OCI-M1 (cell line): ENCODE data around the gene RPS3.

Experiments used
- DNase-seq: peaks from one replicate; lab custom pipeline; 2025; lab: John Stamatoyannopoulos, UW

Gene RPS3

DNA sequence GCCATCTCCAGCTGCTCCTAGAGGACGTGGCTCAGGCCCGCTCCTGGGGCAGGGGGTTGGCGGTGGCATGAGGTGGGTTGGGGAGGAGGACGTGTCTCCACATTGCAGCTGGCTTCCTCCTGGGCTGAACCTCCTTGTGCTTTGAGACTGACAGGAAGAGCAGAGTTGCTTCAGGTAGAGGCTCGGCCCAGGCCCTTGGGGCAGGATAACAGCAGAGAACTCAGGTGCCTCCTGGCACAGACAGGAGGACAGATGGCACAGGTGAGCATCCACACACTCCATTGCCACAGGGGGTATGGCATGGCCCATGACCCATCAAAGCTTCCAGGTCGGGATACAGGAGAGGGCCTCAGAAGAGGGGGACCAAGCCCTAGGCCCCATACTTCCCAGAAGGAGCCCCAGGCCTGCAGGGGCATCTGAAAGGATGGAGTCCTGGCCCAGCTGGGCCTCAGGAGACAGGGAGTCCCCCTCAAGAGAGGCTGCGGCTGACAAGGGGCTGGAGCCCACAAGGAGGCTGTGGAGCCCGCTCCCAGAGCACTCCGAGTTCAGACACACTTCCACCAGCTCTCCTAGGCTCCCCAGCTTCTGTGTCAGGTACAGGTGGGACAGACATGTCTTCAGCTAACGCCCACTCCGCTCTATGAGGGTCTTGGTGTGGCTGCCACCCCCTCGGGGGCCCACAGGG is 35.7 kb downstream of the RPS3 start:
- DNase-seq = no peak

DNA sequence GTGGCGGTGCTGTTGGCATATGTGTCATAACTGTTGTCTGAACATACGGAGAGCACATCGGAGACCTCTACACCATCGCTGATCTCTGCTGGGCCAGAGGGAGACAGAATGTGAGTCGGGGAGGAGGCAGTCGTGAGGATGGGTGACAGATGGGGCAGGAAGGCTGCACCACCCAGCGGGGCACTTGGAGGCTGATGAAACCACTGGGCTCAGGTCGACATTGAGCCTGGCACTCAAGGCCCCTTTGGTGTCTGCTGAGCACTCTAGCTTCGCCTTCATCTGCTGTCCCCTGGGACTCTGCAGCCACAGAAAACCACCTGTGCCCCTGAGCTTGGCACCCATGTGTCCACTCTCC is 36.2 kb downstream of the RPS3 start:
- no peak for DNase-seq

- DNase-seq = no peak
Observed at GRCh38 chr11:75436806-75437205, 37.5 kb downstream of the RPS3 start.

DNA sequence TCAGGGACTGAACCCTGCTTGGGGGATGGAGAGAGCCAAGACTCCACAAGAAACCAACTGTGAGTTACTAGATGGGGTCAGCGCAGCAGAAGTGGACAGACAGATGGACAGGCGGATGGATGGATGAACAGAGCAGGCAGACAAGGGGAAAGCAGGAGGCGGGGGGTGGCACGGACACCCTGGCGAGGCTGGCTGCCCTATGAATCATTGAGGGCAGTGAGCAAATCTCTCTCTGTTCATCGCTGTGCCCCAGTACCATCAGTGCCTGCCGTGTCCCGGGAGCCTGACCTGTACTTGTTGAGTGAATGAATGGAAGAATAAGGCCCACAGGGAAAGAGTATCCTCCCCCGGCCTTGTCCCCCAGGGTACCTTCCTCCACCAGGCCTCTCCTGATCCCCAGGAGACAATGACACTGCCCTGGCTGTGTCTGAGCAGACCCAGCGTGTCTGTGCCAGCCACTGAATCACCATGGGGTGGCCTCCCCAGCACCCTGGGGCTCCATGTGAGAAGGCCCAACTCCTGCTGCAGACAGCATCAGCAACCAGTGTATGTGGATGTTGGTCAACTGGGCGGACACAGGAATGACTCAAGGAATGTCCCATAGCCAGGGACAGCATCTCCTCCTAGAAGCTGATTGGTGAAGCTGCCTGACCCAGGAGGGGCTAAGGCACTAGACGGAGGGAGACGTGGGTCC is 38.8 kb downstream of the RPS3 start:
- DNase-seq = no peak

DNA sequence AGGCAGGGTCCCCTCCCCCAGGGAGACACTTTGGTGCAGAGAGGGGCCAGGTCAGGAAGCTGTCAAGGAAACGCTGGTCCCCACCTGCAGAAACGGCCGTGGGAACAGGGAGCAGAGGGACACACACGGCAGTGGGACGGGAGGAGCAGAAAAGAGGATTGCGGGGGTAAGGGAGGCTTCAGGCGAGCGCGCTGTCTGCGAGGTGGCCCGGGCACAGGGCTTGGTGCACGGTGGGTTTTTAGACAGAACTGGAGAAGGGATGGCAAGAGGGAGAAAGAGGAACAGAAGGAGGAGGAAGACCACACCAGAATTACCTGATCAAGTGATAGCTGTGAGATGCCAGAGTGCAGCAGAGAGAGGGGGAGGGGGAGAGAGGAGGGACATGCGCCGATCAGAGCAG is 39.7 kb downstream of the RPS3 start:
- DNase-seq = peak; percentile 58

DNA sequence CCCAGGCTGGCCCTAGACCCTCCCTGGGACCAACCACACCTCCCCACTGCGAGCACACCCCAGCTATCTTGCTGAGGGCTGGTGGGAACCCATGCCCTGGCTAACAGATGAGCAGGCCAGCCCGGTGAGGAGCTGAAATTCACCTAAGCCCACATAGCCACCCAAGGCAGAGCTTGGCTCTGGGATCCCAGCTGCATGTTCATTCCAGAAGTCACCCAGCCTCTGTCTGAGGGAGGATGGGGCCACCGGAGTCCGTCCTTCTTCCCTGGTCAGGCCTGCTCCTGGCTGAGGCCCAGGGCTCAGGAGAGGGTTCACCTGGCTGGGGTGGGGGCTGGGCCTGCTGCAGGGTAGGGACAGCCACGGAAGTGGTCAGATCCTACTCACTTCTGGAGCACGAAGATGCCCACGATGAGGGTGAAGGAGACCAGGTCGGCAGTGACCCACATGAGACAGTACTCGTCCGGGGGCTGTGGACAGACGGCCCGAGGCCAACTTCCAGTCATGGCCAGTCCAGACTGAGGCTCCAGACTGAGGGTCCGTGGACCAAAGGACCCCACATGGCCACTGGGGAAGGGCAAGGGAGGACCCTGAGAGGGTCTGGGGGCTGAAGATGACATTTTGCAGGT is 40.3 kb downstream of the RPS3 start:
- no peak for DNase-seq

GRCh38 chr11:75440960-75441803 is 41.9 kb downstream of the RPS3 start:
- no peak for DNase-seq

- no peak for DNase-seq
Observed at GRCh38 chr11:75441804-75442132, 42.5 kb downstream of the RPS3 start.

DNA sequence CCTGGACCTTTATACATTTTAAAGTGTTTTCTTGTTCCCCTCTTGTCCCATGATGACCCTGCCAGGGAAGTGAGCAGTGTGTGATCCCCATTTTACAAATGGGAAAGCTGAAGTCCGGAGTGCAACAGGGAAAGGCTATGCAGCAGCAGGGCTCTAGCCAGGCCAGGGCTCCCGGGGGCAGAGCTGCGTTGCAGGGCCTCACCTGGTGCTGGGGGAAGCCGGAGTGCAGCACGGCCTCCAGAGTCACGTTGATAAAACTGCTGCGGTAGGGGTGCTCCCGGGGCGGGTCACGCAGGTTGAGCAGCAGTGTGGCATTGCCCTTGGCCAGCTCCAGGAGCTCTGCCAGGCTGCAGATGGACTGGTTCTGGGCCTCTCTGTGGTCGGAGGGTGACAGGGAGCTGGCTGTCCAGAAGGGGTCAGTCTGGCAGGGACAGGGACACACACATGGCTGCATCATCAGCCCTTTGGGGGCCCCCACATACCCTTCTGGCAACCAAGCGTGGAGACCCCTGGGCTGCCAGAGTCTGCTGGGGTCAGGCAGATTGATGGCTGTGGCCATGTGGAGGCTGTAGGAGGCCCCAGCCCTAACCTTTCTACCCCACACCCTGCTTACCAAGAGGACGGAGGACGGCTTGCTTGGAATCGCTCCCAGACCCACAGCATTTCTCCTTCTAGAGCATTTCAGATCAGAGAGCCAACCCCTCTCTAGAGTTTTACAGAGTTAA is 43.0 kb downstream of the RPS3 start:
- no peak for DNase-seq

DNA sequence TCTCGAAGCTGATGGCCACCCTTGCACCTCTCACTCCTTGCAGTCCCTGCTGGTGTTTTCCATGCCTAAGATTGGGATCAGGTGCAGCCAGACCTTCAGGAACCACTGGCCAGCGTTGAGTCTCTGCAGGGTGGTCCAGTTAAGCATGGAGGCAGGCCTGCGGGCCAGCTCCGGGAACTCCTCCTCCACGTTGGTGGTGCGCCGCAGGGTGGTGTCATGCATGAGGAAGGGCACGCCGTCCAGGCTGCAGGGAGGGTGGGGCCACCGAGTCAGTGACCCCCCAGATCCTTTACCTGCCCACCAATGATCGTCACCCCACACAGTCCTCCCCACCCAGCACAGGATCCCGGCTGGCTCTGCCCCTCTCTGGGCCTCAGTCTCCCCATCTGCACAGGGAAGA is 43.7 kb downstream of the RPS3 start:
- no peak for DNase-seq

DNA sequence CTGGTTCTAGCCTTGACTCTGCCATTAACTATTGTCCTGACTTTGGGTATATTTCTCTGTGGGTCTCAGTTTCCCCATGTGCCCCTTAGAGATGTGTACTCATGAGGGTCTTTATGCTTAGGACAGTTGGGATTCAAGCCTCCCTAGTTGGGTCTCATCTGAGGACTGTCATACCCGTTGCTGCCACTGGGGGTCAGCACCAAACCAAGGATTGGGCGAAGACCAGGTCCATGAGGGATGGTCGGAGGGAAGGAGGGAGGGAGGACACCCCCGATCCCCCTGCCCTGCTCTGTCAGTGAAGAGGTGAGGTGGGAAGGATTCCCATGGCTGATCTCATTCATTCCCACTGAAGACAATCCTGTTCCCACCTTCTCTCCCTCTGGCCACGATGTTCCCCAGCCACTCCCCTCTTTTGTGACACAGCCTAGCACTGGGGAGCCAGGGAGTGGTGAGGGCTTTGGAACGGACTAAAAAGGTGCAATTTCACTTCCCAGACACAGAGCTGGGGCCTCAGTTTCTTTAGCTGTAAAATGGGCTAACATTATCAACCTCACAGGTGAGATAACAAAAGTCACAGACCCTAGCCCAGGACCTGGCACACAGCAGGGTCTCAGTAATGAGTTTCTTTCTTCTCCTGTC is 46.1 kb downstream of the RPS3 start:
- DNase-seq = peak; percentile 97

DNA sequence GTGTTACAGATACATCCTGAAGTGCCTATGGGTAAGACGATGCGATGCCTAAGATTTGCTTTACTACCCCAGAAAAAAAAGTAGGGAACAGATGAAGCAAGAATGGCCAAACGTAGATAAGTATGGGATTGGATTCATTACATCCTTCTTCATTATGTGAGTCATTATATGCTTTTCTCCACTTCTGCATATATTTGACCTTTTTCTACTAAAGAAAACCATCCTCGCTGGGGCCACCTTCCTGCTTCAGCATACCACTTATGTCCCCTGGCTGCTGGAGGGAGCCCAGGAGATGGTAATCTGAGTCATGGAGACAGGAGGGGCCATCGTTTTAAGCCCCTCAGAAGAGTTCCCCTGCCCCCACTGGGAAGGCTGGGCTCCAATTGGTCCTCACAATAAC is 48.1 kb downstream of the RPS3 start:
- no peak for DNase-seq

DNA sequence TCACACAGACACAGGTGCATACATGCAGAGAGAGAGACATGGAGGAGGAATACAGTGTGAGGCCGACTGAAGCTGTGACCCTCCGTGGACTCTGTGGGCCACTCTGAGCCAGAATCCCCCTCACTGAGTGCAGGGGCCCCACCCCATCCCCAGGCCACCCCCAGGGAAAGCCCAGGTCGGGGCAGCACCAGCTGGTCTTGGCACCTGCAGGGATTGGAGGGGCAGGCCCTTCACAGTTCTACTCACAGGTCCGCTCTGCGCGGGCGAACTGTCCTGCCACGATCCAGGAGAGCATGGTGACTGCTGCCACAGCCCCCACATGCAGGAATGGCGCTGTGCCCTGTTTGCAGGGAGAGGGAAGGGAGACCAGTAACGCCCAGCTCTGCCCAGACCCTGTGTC is 50.0 kb downstream of the RPS3 start:
- no peak for DNase-seq

- DNase-seq = no peak
Observed at GRCh38 chr11:75449776-75450175, 50.5 kb downstream of the RPS3 start.

DNA sequence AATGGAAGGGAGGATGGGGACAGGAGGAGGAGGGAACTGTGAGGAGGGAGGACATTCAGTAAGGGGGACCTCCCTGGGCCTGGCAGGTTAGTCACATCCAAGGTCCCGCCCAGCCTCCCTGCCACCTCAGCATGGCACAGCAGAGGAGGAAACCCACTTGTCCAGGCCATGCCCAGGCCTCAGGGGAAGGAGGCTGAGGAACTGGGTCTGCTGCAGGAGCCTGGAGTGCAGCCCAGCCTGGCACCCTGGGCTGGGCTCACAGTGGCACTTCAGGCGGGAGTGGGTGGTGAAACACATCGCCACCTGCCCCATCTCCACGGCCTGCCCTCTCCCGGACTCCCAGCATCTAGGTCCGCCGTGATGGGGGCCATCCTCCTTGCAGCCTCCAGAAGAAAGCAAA is 50.9 kb downstream of the RPS3 start:
- no peak for DNase-seq

GRCh38 chr11:75450826-75451821 is 51.8 kb downstream of the RPS3 start:
- DNase-seq = peak; percentile 81

DNA sequence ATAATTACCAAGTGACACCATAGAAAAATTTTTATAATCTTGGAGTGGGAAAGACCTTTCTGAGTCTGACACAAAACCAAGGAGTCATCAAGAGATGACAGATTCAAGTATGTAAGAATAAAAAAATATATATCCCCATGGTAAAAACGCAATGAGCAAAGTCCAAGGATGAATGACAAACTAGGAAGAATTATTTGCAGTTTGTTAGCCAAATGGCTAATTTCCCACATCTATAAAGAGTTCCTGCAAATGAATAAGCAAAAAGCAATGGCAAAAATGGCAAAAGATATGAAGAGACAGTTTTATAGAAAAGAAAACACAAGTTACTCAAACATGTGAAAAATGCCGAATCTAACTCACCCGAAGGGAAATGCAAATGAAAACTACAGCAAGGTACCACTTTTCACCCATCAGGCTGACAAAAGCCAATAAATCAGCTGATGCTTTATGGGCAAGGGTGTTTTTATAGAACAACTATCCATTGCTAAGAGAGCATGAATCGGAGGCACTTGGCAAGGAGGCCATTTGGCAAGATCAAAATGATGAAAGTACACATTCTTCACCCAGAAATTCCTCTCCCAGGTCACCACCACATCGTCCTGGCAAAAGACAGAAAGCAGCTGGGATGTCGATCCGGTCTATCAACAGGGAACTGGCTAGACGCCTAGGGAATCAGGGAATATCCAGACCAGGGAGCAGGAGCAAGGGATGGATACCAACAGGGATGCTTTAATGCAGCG is 54.8 kb downstream of the RPS3 start:
- no peak for DNase-seq

DNA sequence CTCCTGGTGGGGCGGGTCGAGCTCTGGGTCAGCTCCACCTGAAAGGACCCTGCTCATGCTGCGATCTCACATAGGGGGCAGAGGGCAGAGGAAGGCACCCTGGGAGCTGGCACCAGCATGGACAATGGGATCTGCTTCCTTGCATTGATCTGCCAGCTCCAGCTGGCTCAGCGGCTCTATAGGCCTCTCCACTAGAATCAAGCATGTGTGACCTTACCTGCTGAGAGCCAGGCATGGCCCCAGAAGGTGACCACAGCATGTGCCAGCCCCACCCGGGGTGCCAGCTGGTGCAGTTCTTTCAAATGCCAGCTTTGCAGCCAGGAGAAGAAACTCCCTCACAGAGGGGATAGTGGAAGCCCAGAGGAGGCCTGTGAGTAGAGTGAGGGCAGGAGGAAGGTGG is 55.7 kb downstream of the RPS3 start:
- no peak for DNase-seq
